C4-2B (cell line): ENCODE measurements around the gene CFAP58.

ENCODE experiments used
- H3K27ac ChIP-seq: fragments of 450-650 bp; 2 replicates; pipeline ENCODE4 v1.5.1; 2017
- ZFX ChIP-seq: fragments of 450-650 bp; IDR thresholded peaks from 2 replicates; pipeline ENCODE4 v1.6.1; 2017
- TF ChIP-seq, protein P1 (sequence below): fragments of 450-650 bp; conservative IDR thresholded peaks from 2 replicates; pipeline ENCODE4 v1.5.1; 2017; ENCODE audit warnings: mild to moderate bottlenecking

CFAP58 gene

GRCh38 chr10:104501449-104501848 is 147.8 kb downstream of the CFAP58 start:
- H3K27ac ChIP-seq, result no peak overlapping the region
- TF ChIP-seq, protein P1, sequence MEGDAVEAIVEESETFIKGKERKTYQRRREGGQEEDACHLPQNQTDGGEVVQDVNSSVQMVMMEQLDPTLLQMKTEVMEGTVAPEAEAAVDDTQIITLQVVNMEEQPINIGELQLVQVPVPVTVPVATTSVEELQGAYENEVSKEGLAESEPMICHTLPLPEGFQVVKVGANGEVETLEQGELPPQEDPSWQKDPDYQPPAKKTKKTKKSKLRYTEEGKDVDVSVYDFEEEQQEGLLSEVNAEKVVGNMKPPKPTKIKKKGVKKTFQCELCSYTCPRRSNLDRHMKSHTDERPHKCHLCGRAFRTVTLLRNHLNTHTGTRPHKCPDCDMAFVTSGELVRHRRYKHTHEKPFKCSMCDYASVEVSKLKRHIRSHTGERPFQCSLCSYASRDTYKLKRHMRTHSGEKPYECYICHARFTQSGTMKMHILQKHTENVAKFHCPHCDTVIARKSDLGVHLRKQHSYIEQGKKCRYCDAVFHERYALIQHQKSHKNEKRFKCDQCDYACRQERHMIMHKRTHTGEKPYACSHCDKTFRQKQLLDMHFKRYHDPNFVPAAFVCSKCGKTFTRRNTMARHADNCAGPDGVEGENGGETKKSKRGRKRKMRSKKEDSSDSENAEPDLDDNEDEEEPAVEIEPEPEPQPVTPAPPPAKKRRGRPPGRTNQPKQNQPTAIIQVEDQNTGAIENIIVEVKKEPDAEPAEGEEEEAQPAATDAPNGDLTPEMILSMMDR, result no peak
- no peak for TF ChIP-seq ZFX

- no peak overlapping the region for H3K27ac ChIP-seq
- no peak for TF ChIP-seq ZFX
- TF ChIP-seq, protein P1, result no peak
These were observed 148.4 kb downstream of the CFAP58 start for GRCh38 chr10:104501864-104502579.

DNA sequence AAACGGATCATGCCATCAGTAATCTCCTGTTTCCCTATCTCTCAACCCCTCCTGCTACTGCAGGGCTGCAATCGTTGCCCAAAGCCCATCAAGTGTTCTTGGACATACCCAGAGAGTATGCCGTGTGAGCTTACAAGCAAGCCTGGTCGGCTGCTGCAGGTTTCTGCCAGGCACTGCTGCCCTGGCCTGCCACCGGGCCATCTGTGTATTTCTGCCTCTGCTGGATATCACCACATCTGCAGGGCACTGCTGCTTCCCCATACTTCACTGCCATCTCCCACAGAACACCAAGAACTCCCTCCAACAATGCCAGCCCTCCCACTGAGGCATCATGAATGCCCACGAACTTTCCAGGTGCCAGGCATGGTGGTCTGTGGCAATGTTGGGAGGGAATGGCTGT is 149.3 kb downstream of the CFAP58 start:
- no peak for TF ChIP-seq ZFX
- TF ChIP-seq, protein P1, result no peak
- H3K27ac ChIP-seq, result no peak overlapping the region
